T-helper 1 cell treated with Interleukin-12 subunit alpha and Interleukin-12 subunit beta and Interleukin-4 antibody, amounts not matched to agents 30 μg/mL and 1 μg/mL, for 36 hours (primary cell): ENCODE data around the gene PRKAG2.

Experiments used
- H3K27ac Mint-ChIP-seq: one replicate; pipeline ENCODE4 v1.8.0; 2021; ENCODE audit warnings: mild to moderate bottlenecking, mixed read lengths
- H3K27me3 Mint-ChIP-seq: one replicate; pipeline ENCODE4 v1.8.0; 2021; ENCODE audit warnings: low read depth, mixed read lengths
- H3K36me3 Mint-ChIP-seq: one replicate; pipeline ENCODE4 v1.8.0; 2021; ENCODE audit warnings: low read depth, mixed read lengths
- H3K4me1 Mint-ChIP-seq: one replicate; pipeline ENCODE4 v1.8.0; 2021; ENCODE audit warnings: low read depth, mixed read lengths
- H3K4me3 Mint-ChIP-seq: one replicate; pipeline ENCODE4 v1.8.0; 2021; ENCODE audit warnings: mild to moderate bottlenecking, moderate library complexity, mixed read lengths
- H3K9me3 Mint-ChIP-seq: one replicate; pipeline ENCODE4 v1.8.0; 2021; ENCODE audit warnings: mixed read lengths

PRKAG2 gene

GRCh38 chr7:151905766-151906165 is 28.9 kb upstream of the PRKAG2 start:
- no peaks in the 10 kb centered on the region for H3K4me1 Mint-ChIP-seq
- H3K27me3 Mint-ChIP-seq = peaks cover 33% of the 10 kb centered on the region
- no peak overlapping the region for H3K27ac Mint-ChIP-seq
- no peak overlapping the region for H3K4me3 Mint-ChIP-seq
- H3K36me3 Mint-ChIP-seq = no peaks in the 10 kb centered on the region
- no peaks in the 10 kb centered on the region for H3K9me3 Mint-ChIP-seq

DNA sequence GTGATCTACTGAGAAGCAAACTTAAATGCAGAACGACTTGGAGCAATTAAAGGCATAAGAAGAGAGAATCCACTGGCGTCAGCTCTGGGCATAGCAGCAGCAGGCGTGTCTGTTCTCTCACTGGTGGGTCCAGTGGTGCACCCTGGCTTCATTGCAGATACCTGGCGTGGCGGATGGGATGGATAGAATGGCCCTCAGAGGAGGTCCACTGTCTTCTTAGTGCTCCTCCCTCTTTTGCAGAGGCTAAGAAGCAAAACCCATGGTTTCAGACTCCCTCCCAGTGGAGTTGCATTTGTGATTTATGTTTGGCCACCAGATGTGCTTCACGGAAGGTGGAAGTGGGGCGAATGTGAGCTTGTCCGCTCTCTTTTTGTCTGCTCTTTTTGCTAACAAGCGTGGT is 28.4 kb upstream of the PRKAG2 start:
- Mint-ChIP-seq H3K27me3 (peaks cover 33% of the 10 kb centered on the region), H3K36me3 (no peaks in the 10 kb centered on the region), H3K4me3 (no peak overlapping the region), H3K9me3 (no peaks in the 10 kb centered on the region), H3K27ac (no peak overlapping the region), H3K4me1 (no peaks in the 10 kb centered on the region)

GRCh38 chr7:151904270-151904669 is 27.4 kb upstream of the PRKAG2 start:
- Mint-ChIP-seq H3K36me3 (no peaks in the 10 kb centered on the region), H3K27ac (no peak overlapping the region), H3K9me3 (no peaks in the 10 kb centered on the region), H3K27me3 (peaks cover 41% of the 10 kb centered on the region), H3K4me3 (no peak overlapping the region), H3K4me1 (no peaks in the 10 kb centered on the region)

DNA sequence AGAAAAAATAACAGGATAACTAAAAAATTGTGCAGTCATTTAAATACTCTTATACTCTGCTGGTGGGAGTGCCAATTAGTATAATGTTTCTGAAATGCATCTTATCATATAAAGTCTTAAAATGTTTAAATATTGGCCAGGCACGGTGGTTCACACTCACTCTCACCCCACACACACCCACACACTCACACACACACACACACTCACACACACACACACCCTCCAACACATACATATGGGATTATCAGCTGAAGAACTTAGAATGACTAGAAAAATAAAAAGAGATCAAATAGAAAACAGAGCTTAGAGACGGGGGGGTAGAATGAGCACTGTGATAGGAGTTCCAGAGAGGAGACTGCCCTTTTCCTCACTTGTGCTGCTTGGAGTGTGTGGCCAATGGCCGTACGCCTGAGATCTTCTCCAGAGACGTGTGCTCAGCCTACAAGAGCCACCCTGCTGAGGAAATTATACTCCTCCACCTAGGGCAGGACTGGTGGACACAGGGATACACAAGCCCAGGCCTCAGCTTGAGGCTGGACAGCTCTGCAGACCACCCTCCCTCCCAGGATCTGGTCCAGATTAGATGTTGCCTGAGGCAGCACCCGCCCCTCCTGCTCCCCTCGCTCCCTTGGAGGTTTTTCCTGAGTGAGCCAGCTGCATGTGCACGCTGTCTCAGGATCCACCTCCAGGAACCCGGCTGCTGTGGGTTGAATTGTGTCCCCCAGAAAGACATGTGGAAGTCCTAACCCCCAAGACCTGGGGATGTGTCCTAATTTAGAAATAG is 26.5 kb upstream of the PRKAG2 start:
- H3K27ac Mint-ChIP-seq = no peak overlapping the region
- H3K27me3 Mint-ChIP-seq = peaks cover 35% of the 10 kb centered on the region
- no peaks in the 10 kb centered on the region for H3K9me3 Mint-ChIP-seq
- H3K4me3 Mint-ChIP-seq = no peak overlapping the region
- no peaks in the 10 kb centered on the region for H3K36me3 Mint-ChIP-seq
- H3K4me1 Mint-ChIP-seq = no peaks in the 10 kb centered on the region

DNA sequence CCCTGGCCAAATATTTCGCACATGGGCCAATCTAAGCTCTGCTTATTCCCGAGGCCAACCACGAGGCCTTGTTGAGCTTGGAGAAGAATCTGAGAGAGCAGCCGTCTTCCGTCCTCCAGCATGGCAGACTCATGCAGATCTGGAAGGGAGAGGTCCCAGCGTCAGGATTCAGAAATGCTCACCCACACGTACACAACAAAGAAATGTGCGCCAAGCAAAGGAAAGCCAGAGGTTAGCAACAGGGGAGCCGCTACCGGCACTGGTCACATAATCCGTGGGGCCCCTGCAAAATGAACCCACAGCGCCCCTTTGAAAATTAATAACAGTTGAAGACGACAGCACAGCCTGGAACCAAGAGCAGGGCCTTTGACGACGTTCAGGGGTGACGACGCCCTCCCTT is 25.4 kb upstream of the PRKAG2 start:
- H3K4me1 Mint-ChIP-seq = peaks cover 3% of the 10 kb centered on the region
- H3K27me3 Mint-ChIP-seq = peaks cover 36% of the 10 kb centered on the region
- H3K4me3 Mint-ChIP-seq = no peak overlapping the region
- no peaks in the 10 kb centered on the region for H3K36me3 Mint-ChIP-seq
- no peaks in the 10 kb centered on the region for H3K9me3 Mint-ChIP-seq
- no peak overlapping the region for H3K27ac Mint-ChIP-seq

- Mint-ChIP-seq H3K27ac (no peak overlapping the region), H3K4me1 (peaks cover 3% of the 10 kb centered on the region), H3K9me3 (no peaks in the 10 kb centered on the region), H3K27me3 (peaks cover 31% of the 10 kb centered on the region), H3K36me3 (no peaks in the 10 kb centered on the region), H3K4me3 (no peak overlapping the region)
These were observed 24.9 kb upstream of the PRKAG2 start for GRCh38 chr7:151901828-151902227.

GRCh38 chr7:151900986-151901621 is 24.2 kb upstream of the PRKAG2 start:
- no peak overlapping the region for H3K4me3 Mint-ChIP-seq
- H3K4me1 Mint-ChIP-seq = peaks cover 3% of the 10 kb centered on the region
- H3K27ac Mint-ChIP-seq = no peak overlapping the region
- peaks cover 24% of the 10 kb centered on the region for H3K27me3 Mint-ChIP-seq
- H3K9me3 Mint-ChIP-seq = no peaks in the 10 kb centered on the region
- H3K36me3 Mint-ChIP-seq = no peaks in the 10 kb centered on the region

GRCh38 chr7:151900591-151900985 is 23.7 kb upstream of the PRKAG2 start:
- peaks cover 19% of the 10 kb centered on the region for H3K27me3 Mint-ChIP-seq
- H3K27ac Mint-ChIP-seq = no peak overlapping the region
- peaks cover 3% of the 10 kb centered on the region for H3K4me1 Mint-ChIP-seq
- no peaks in the 10 kb centered on the region for H3K9me3 Mint-ChIP-seq
- H3K36me3 Mint-ChIP-seq = no peaks in the 10 kb centered on the region
- H3K4me3 Mint-ChIP-seq = no peak overlapping the region

- H3K9me3 Mint-ChIP-seq = no peaks in the 10 kb centered on the region
- H3K4me3 Mint-ChIP-seq = no peak overlapping the region
- H3K4me1 Mint-ChIP-seq = peaks cover 3% of the 10 kb centered on the region
- H3K27me3 Mint-ChIP-seq = peaks cover 19% of the 10 kb centered on the region
- H3K27ac Mint-ChIP-seq = no peak overlapping the region
- no peaks in the 10 kb centered on the region for H3K36me3 Mint-ChIP-seq
These were observed 22.8 kb upstream of the PRKAG2 start for GRCh38 chr7:151899513-151900360.

DNA sequence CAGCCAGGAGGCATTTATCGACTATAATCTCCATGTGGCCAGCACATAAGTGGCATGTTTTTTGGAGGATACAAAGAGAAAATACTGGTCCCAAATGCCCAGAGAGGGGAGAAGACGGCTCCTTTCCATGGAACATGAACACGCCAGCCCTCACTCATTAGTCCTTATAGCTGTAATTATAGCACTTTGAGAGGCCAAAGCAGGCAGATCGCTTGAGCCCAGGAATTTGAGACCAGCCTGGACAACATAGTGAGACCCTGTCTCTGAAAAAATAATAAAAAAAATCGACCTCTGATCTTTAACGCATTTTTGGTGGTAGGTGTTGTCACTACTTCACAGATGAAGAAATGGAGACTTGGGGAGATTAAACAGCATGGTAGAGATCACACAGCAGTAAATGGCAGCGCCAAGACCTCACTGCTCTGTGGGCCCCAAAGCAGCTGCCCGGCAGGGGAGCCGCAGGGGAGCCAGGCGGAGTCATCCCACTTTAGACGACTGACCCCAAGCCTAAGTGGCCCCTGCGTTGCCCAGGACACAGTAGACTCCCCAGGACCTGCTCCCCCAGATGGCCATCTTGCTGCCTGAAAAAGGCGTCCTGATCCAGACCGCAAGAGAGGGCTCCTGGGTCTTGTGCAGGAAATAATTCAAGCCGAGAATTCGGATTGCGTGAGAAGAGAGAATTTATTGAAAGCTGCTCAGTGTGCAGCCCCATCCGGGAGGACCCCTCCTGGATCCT is 21.2 kb upstream of the PRKAG2 start:
- Mint-ChIP-seq H3K4me1 (peaks cover 3% of the 10 kb centered on the region), H3K27ac (no peak overlapping the region), H3K27me3 (peaks cover 13% of the 10 kb centered on the region), H3K36me3 (no peaks in the 10 kb centered on the region), H3K4me3 (no peak overlapping the region), H3K9me3 (no peaks in the 10 kb centered on the region)

GRCh38 chr7:151897161-151897731 is 20.3 kb upstream of the PRKAG2 start:
- H3K27ac Mint-ChIP-seq = no peak overlapping the region
- peaks cover 13% of the 10 kb centered on the region for H3K27me3 Mint-ChIP-seq
- H3K36me3 Mint-ChIP-seq = no peaks in the 10 kb centered on the region
- H3K9me3 Mint-ChIP-seq = no peaks in the 10 kb centered on the region
- no peak overlapping the region for H3K4me3 Mint-ChIP-seq
- H3K4me1 Mint-ChIP-seq = peaks cover 3% of the 10 kb centered on the region

DNA sequence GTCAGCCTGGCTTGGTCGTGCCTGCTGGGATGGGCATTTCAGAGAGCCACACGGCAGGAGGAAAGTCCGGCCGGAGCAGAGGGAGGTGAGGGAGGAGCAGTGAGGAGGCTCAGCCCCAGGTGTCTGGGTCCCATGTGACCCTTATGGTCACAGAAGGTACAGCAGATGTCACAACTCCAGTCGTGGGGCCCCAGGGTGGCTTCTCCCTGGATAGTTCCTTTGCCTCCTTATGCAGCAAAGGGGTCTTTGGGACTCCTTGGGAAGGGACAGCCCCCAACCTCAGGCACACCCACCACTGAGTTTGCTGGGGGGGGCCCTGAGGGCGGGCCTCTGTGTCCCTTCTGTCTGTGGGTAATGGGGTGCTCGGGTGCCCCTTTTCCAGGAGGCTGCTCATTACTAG is 19.6 kb upstream of the PRKAG2 start:
- Mint-ChIP-seq H3K27me3 (peaks cover 15% of the 10 kb centered on the region), H3K27ac (no peak overlapping the region), H3K4me3 (no peak overlapping the region), H3K9me3 (no peaks in the 10 kb centered on the region), H3K36me3 (no peaks in the 10 kb centered on the region), H3K4me1 (peaks cover 3% of the 10 kb centered on the region)

DNA sequence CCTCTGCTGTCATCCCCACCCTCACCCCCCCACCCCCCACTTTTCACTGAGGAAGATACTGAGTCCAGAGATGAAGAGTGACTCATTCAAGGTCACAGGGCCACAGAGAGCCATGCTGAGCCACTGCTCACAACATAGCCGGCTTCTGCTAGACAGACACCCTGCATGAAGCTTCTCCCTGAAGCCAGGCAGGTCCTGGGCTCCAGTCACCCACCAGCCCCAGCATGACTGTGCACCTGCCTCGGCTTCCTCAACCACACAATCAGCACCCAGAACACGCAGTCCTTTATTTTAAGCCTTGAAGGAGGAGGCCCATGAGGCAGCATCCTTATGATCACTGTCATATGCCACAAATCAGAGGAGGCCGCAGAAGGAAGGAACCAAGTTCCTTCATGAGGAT is 19.2 kb upstream of the PRKAG2 start:
- Mint-ChIP-seq H3K27me3 (peaks cover 16% of the 10 kb centered on the region), H3K4me3 (no peak overlapping the region), H3K36me3 (no peaks in the 10 kb centered on the region), H3K9me3 (no peaks in the 10 kb centered on the region), H3K4me1 (peaks cover 3% of the 10 kb centered on the region), H3K27ac (no peak overlapping the region)

- Mint-ChIP-seq H3K4me3 (no peak overlapping the region), H3K4me1 (peaks cover 3% of the 10 kb centered on the region), H3K27ac (no peak overlapping the region), H3K27me3 (peaks cover 17% of the 10 kb centered on the region), H3K9me3 (no peaks in the 10 kb centered on the region), H3K36me3 (no peaks in the 10 kb centered on the region)
These were observed 18.7 kb upstream of the PRKAG2 start for GRCh38 chr7:151895631-151896031.
